Colonic mucosa (tissue), 4 donors: ENCODE measurements around the gene CRK. TPM values are rescaled to one million over a fixed set of nuclear protein-coding genes. Genes with fewer than 3 reads are reported as not detected.
"Not testable (repeated sequence)": the region's sequence is repeated elsewhere in the genome, so short reads cannot be mapped to it uniquely, and the experiment has no call there.

Experiments used
- DNase-seq: peaks from one replicate; pipeline ENCODE4 v3.0.0-alpha.2; 2020
- H3K27ac ChIP-seq: fragments of 200-600 bp; one replicate; pipeline ENCODE4 v1.8.0; 2021
- H3K27me3 ChIP-seq: fragments of 200-600 bp; one replicate; pipeline ENCODE4 v1.8.0; 2021
- H3K36me3 ChIP-seq: fragments of 200-600 bp; one replicate; pipeline ENCODE4 v1.8.0; 2021
- H3K4me1 ChIP-seq: fragments of 200-600 bp; one replicate; pipeline ENCODE4 v1.8.0; 2021; ENCODE audit warnings: mild to moderate bottlenecking
- H3K4me3 ChIP-seq: fragments of 200-600 bp; one replicate; pipeline ENCODE4 v1.8.0; 2021
- H3K9ac ChIP-seq, 2 donors: one replicate each; pipeline ENCODE4 v1.7.0; 2013; ENCODE audit warnings: control low read depth in 2 of 2, low read depth in 2 of 2, low read length in 2 of 2
- H3K9me3 ChIP-seq: fragments of 200-600 bp; one replicate; pipeline ENCODE4 v1.8.0; 2021
- CTCF ChIP-seq: fragments of 200-600 bp; IDR thresholded peaks from one replicate; pipeline ENCODE4 v1.8.0; 2022; ENCODE audit warnings: antibody characterized with exemption, mild to moderate bottlenecking
- intact Hi-C: fragments of 100-400 bp; cut with DNase I; formaldehyde crosslinking; loops from one replicate; pipeline ENCODE4 v1.14.1; 2022
- total RNA-seq, 2 donors: library from RNA; stranded (reverse); fragmentation: NEBNext Ultra II Directional in 1 of 2; extraction: Animal tissue kit (Norgen Biotek cat#: 25700) in 1 of 2; gene quantifications; one replicate each; pipeline ENCODE4 v1.2.1, GENCODE V29; 2021
- donor health status: healthy.
- donor health status: DM: no; HTN: no; CAD: no.
- donor health status: DM: no; HTN: no; CAD: no.

Gene CRK
- total RNA-seq, 2 donors from 2014 or later: 74.5 to 82.0 TPM

- peak overlapping the region; percentile 89 for H3K27ac ChIP-seq
- H3K36me3 ChIP-seq: no peaks in the 10 kb centered on the region
- intact Hi-C loops: no loop called here
- H3K27me3 ChIP-seq: no peaks in the 10 kb centered on the region
- no peak for DNase-seq
- H3K4me3 ChIP-seq: peak overlapping the region; percentile 69
- no peak for TF ChIP-seq CTCF
- peak overlapping the region; percentile 91 to 98 for H3K9ac ChIP-seq
- H3K4me1 ChIP-seq: peaks cover 17% of the 10 kb centered on the region
- H3K9me3 ChIP-seq: no peaks in the 10 kb centered on the region
These were observed 58.0 kb downstream of the CRK start for GRCh38 chr17:1398028-1398427.

DNA sequence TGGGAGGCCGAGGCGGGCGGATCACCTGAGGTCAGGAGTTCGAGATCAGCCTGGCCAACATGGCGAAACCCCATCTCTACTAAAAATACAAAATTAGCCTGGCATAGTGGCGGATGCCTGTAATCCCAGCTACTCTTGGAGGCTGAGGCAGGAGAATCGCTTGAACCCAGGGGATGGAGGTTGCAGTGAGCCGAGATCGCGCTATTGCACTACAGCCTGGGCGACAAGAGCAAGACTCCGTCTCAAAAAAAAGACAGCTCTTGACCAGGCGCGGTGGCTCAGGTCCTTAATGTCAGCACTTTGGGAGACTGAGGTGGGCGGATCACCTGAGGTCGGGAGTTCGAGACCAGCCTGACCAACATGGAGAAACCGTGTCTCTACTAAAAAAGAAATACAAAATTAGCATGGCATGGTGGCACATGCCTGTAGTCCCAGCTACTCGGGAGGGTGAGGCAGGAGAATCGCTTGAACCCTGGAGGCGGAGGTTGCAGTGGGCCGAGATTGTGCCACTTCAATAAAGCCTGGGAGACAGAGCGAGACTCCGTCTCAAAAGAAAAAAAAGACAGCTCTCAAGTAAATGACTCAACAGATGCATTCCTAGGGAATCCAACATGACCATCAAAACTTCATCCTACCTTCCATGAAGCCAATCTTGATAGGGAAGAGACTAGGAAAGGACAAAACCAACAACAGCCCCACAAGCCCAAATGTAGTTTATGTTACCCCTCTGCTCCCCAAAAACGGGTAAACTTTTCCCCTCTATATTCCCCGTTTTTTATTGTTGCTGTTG is 60.0 kb downstream of the CRK start:
- H3K9ac ChIP-seq, H3K27ac ChIP-seq, H3K4me3 ChIP-seq, intact Hi-C loops, H3K36me3 ChIP-seq, H3K9me3 ChIP-seq, H3K27me3 ChIP-seq, DNase-seq: not testable (repeated sequence)
- H3K4me1 ChIP-seq: peaks cover 27% of the 10 kb centered on the region

GRCh38 chr17:1391577-1391976 is 64.5 kb downstream of the CRK start:
- Histone ChIP-seq H3K9me3 (no peaks in the 10 kb centered on the region), H3K27me3 (no peaks in the 10 kb centered on the region), H3K36me3 (no peaks in the 10 kb centered on the region), H3K4me3 (no peak overlapping the region), H3K9ac (no peak overlapping the region), H3K27ac (no peak overlapping the region), H3K4me1 (peaks cover 32% of the 10 kb centered on the region)
- intact Hi-C loops: no loop called here
- no peak for TF ChIP-seq CTCF
- DNase-seq: no peak

DNA sequence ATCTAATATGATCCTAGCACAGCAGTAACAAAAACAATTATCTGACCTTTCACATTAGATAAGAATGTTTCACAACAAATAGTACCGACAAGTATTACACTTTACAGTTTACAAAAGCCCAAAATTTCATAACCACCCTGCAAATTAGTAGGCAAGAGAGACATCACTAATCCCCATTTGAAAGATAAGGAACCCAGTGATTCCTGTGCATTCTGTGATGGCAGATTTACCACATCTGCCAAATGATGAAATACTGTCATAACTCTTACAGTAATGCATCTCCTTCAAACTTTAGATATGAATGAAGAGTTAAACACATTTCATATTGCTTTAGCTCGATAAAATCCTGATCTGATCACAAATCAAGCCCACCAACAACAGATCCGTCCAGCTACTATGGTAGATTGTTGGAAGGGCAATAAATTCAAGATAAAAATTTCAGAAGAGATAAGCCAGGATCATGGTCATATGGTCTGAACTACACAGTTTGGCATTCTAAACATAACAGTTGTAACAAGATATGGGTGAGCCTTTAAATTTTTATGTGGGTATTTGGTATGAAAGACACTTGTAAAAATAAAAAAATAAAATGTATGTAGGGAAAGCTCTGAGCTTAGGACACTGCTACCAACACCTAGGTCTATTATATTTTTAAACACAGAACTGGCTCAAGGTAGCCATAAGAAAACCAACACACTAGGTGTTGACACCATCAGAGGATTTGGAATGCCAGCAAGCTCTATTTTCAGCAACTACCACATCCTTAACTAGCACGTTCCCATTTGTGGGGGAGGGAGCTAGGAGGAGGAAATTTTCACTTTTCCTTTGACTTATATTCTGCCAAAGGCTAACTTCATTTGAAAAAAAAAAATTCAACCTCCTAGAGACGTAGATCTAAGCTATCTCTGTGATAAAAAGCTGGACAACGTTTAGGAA is 65.3 kb downstream of the CRK start:
- H3K27me3 ChIP-seq: no peaks in the 10 kb centered on the region
- TF ChIP-seq CTCF: no peak
- no peaks in the 10 kb centered on the region for H3K9me3 ChIP-seq
- H3K27ac ChIP-seq: no peak overlapping the region
- DNase-seq: no peak
- no peak overlapping the region for H3K9ac ChIP-seq
- no peaks in the 10 kb centered on the region for H3K36me3 ChIP-seq
- intact Hi-C loops: no loop called here
- no peak overlapping the region for H3K4me3 ChIP-seq
- peaks cover 32% of the 10 kb centered on the region for H3K4me1 ChIP-seq

- H3K4me1 ChIP-seq: peaks cover 19% of the 10 kb centered on the region
- H3K4me3 ChIP-seq, DNase-seq: not testable (repeated sequence)
These were observed 68.4 kb downstream of the CRK start for GRCh38 chr17:1387490-1388227.

DNA sequence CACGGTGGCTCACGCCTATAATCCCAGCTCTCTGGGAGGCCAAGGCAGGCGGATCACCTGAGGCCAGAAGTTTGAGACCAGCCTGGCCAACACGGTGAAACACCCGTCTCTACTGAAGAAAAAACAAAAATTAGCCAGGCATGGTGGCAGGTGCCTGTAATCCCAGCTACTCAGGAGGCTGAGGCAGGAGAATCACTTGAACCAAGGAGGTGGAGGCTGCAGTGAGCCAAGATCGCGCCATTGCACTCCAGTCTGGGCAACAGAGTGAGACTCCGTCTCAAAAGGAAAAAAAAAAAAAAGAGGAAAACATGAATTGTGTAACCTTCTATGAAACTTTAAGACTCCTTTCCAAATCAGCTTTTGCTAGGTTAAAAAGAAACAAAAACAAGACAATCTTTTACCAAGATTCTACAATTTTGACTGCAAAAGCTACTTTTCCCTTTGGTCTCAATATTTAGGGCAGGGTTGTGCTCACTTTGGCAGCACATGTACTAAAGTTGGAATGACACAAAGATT is 69.3 kb downstream of the CRK start:
- H3K9ac ChIP-seq, intact Hi-C loops, H3K36me3 ChIP-seq, H3K4me3 ChIP-seq, H3K9me3 ChIP-seq, H3K27me3 ChIP-seq, H3K27ac ChIP-seq, DNase-seq: not testable (repeated sequence)
- H3K4me1 ChIP-seq: peaks cover 14% of the 10 kb centered on the region

More at GRCh38 chr17:1387490-1388227, 68.4 kb downstream of the CRK start:
- H3K9ac ChIP-seq, H3K36me3 ChIP-seq, intact Hi-C loops, H3K27ac ChIP-seq, H3K9me3 ChIP-seq, H3K27me3 ChIP-seq: not testable (repeated sequence)
